ENCODE results near the gene MYL9.
"Not testable (repeated sequence)": the region's sequence is repeated elsewhere in the genome, so short reads cannot be mapped to it uniquely, and the experiment has no call there.

Gene MYL9

DNA sequence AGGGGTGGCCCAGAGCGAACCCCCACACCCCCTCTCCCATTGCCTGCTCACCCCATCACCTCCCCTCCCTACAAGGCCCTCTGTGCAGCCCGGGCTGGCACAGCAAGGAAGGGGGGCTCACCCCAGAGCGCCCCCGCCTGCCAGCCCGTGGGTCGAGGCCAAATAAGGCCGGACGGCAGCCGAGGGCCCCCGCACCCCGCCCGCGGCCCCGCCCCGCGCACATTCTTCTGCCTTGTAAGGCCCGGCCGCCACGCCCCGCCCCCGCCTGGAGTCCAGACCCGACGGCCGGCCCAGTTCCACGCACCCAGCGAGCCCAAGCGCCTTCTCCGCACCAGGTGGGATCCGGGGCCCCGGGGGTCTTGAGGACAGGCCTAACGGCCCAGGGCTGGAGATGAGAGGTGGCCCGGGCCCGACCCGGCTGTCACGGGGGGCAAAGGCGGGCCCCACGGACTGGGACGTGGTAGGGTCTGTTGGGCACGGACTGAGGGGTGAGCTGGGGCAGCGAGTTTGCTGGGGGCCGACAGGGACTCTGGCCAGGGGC, at the start of gene MYL9:
TSS of gene MYL9 (plus strand) at position 293 of the 541 bp plus-strand sequence. CDS start 3,366 bp downstream, outside the sequence.
- DNase-seq, result peak; percentile 53

GRCh38 chr20:36491901-36492617, 49.3 kb upstream of the MYL9 start:
- DNase-seq, result no peak

DNA sequence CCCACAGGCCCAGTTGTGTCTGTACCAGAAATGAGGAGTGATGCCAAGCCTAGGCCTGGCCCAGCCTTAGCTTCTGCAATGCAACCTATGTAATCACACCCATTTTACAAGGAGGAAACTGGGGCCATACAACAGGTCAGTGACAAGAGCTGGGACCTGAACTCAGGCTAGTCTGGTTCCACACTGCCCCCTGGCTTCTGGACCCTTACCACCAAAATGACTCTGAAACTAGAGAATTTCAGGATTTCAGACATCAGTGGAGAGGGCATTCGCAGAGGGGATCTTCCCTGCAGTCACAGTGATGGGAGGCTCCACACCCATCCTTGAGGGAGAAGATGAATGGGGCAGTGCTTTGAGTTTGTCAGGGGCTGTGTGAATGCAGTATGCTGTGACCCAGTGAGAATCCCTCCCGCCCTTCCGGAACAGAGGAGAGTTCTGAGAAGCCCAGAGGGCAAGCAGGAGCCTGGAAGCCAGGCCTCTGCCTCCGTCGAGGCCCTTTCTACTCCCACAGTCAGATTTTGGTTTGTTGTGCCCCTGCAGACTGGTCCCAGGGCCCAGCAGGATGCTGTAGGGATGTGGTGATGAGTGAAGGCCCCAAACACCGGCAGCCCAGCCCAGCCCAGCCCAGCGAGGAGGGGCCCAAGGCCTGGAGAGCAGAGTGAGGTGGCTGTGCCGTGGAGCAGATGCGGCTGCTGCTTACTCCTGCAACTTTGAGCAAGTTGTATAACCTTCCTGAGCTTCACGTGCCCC, 48.1 kb upstream of the MYL9 start:
- no peak for DNase-seq

GRCh38 chr20:36493801-36494114, 47.6 kb upstream of the MYL9 start:
- DNase-seq, result no peak

DNA sequence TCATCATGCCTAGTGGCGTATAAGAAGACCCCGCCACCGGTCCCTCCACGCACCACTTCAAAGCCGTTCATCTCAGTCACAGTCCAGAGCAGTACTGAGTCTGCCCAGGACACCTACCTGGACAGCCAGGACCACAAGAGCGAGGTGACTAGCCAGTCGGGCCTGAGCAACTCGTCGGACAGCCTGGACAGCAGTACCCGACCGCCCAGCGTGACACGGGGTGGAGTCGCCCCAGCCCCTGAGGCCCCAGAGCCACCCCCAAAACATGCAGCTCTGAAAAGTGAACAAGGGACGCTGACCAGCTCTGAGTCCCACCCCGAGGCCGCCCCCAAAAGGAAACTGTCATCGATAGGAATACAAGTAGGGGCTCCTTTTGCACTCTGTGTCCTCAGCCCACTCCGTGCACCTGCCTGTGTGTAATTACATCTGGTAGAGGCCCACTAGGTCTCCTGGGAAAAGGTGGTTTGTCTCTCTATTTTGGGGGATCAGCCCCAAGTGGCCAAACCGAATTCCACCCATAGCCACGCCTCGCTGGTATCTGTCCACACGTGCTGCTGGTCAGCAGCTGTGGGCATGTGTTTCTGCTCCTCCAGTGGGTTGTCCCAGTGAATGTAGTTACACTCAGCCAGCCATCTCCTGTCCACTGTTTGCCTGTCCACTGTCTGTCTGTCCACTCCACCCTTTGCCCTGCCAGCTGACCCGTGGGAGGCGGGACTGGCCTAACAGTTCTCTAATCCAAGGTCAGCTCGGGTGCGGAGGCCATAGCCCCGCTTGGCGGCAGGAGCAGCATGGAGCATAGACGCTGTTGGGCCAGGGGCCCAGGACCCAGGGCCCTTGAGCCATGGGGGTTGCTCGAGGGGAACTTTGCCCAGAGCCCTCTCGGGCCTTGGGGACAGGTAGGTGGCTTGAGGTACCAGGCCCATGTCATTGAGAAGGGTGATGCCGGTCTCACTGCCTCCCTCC, 44.3 kb upstream of the MYL9 start:
- no peak for DNase-seq

GRCh38 chr20:36497856-36498255, 43.5 kb upstream of the MYL9 start:
- DNase-seq, result peak; percentile 53

- no peak for DNase-seq
These were observed 42.7 kb upstream of the MYL9 start for GRCh38 chr20:36498386-36499179.

GRCh38 chr20:36499211-36499610, 42.1 kb upstream of the MYL9 start:
- DNase-seq, result no peak

DNA sequence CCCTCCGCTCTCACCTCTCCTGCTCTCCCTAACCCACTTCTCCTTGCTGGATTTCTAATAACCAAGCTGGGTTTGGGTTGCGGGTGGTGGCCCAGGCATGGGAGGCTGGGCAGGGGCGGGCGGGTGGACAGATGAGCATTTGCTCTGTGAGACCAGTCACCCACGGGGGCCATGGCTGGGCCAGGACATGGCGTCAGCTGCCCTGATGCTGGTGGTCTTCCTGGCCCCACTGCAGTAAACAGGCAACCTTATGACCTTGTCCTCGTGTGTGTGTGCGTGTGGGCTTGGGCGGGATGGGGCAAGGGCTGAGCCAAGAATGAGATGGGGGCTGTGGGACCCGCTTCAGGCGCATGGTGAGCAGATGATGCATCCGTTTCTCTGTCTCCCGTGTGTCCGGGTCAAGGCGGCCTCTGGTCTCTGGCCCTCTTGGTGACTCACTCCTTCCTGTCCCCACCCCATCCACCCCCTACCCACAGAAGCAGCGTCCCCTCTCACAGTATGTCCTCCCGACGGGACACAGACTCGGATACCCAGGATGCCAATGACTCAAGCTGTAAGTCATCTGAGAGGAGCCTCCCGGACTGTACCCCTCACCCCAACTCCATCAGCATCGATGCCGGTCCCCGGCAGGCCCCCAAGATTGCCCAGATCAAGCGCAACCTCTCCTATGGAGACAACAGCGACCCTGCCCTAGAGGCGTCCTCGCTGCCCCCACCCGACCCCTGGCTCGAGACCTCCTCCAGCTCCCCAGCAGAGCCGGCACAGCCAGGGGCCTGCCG, 41.4 kb upstream of the MYL9 start:
- no peak for DNase-seq

GRCh38 chr20:36501367-36502006, 39.8 kb upstream of the MYL9 start:
- no peak for DNase-seq

GRCh38 chr20:36504295-36504694, 37.0 kb upstream of the MYL9 start:
- DNase-seq, result no peak

DNA sequence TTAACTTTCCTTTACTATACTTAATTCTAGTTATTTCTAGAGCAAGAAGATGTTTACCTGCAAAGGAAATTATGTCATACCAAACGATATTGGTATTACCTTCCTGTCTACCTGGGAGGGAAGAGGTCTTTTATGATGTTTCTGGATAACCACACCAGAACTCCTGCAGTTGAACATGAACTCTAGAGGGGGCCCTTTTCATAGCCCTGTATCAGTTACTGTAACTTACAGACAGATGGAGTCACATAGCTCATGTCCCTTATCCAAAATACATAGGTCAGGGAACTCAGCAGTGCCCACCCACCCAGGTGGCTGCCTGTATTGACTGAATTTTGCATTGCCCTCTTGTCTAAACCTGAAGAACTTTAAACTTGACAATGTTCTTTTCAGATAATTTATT, 35.1 kb upstream of the MYL9 start:
- DNase-seq, result no peak

DNA sequence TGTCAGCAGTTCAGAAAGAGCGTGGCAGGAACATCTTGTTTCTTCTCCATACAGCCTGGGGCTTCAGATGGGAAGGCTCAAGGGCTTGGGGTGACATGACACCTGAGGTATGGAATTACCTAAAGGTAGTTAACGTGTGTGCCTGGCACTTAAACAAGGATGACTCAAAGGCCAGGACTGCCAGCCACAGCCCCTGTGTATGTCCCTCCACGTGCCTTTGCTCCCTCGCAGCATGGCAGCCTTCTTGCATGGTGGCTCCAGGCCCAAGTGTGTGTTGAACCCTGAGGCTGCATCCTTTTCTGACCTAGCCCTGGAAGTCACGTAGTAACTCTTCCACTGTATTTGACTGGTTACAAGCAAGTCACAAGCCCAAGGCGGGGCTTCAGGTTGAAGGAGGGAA, 33.6 kb upstream of the MYL9 start:
- DNase-seq, result no peak

DNA sequence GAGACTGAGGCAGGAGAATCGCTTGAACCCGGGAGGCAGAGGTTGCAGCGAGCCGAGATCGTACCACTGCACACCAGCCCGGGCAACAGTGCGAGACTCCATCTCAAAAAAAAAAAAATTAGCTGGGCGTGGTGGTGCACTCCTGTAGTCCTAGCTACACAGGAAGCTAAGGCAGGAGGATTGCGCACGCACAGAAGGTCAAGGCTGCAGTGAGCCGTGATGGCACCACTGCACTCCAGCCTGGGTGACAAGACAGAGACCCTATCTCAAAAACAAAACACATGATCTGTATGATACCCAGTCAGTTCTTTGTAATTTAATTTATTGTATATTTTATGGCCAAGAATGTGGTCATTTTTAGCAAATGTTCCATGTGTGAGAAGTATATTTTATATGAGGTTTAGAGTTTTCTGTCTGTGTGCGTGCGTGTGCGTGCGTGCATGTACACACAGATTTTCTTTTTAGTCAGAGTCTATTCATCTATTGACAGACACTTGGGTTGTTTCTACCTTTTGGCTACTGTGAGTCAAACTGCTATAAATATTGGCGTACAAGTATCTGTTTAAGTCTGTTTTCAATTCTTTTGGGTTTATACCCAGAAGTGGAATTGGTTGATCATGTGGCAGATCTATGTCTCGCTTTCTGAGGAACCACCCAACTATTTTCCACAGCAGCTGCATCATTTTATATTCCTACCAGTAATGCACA, 22.2 kb upstream of the MYL9 start:
- no peak for DNase-seq

DNA sequence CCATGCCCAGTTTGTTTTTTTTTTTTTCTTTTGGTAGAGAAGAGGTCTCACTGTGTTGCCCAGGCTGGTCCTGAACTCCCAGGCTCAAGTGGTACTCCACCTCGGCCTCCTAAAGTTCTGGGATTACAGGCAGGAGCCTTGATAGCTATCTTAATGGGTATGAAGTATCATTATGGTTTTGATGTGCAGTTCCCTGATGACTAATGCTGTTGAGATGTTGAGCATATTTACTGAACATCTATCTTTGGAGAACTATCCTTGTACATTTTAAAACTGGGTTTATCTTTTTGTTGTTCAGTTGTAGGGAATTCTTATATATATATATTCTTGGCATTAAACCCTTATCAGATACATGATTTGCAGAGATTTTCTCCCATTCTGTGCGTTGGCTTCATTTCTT, 21.4 kb upstream of the MYL9 start:
- DNase-seq, result no peak

DNA sequence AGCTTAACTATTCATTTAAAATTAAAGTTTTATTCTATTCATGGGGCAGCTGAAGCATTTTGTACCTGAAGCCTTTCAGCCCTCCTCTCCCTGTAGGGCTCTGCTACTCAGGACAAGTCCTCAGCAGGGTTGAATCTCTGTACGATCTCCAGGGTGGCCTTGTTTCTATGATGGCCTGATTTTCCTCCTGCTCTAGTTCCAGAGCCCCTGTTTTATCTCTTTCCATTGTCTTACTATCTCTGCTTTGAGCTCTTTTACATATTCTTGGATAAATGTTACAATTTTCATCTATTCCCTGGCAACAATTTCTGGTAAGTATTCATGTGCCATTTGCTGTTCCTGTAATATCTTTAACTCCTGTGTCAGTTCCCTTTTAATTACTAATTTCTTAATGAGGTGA, 19.8 kb upstream of the MYL9 start:
- no peak for DNase-seq

GRCh38 chr20:36522412-36522811, 18.9 kb upstream of the MYL9 start:
- DNase-seq, result not testable (repeated sequence)

GRCh38 chr20:36523341-36523740, 18.0 kb upstream of the MYL9 start:
- no peak for DNase-seq

DNA sequence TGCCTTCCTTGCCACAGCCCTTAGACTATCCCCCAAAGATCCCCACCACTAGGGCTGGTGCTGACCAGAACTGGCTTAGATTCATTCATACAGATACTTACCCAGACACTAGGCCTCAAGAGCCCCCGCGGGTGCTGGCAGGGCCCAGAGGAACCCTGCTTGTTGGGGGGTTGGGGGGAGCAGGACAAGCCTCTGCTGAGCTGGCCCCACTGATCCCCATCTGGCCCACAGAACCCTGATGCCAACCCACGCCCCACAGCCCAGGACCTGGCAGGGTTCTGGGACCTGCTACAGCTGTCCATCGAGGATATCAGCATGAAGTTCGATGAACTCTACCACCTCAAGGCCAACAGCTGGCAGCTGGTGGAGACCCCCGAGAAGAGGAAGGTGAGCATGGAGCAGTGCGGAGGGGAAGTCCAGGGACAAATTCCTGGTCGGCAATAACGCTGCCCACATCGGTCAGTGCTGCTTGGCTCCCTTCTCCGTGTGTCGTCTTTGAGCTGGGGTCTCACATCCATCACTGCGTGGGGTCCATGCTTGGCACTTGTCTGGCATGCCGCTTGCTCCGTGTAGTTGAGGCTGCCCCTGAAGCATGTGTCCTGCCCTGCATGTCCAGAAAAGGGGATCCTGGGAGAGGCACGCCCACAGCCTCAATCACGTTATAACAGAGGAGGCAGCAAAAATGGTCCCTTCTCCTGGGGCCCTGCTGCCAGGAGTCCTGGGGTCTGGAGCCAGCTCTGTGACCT, 15.5 kb upstream of the MYL9 start:
- no peak for DNase-seq
